SK-N-SH treated with all-trans-retinoic acid at 6 μM for 48 hours (cell line): Measurements from ENCODE around the gene SLC25A33.

ENCODE experiments used
- ATAC-seq: fragments of 200-7000 bp; cut with Tn5 transposase; 3 replicates; pipeline ENCODE4 v1.9.1; 2020; ENCODE audit warnings: mild to moderate bottlenecking, moderate library complexity
- ARNTL ChIP-seq: fragments of 450-650 bp; formaldehyde crosslinking; IDR thresholded peaks from 2 replicates; pipeline ENCODE4 v1.5.0; 2020; ENCODE audit warnings: low read depth, mild to moderate bottlenecking, moderate library complexity, borderline replicate concordance
- BACH2 ChIP-seq: fragments of 250-450 bp; sonication (Bioruptor Pico); IDR thresholded peaks from 2 replicates; pipeline ENCODE4 v1.9.0; 2021; ENCODE audit warnings: mild to moderate bottlenecking, borderline replicate concordance
- CSDC2 ChIP-seq: fragments of 250-450 bp; sonication (Bioruptor Pico); IDR thresholded peaks from 2 replicates; pipeline ENCODE4 v1.5.0; 2020; ENCODE audit warnings: mild to moderate bottlenecking, moderate library complexity
- CSRNP3 ChIP-seq: fragments of 250-450 bp; sonication (Bioruptor Pico); IDR thresholded peaks from 2 replicates; pipeline ENCODE4 v1.5.1; 2021; ENCODE audit warnings: mild to moderate bottlenecking, moderate library complexity
- ESRRG ChIP-seq: fragments of 250-450 bp; sonication (Bioruptor Pico); IDR thresholded peaks from 2 replicates; pipeline ENCODE4 v1.6.1; 2021; ENCODE audit warnings: mild to moderate bottlenecking
- GLIS3 ChIP-seq: fragments of 250-450 bp; sonication (Bioruptor Pico); IDR thresholded peaks from 2 replicates; pipeline ENCODE4 v1.5.0; 2020; ENCODE audit warnings: mild to moderate bottlenecking, moderate library complexity
- OSR1 ChIP-seq: fragments of 250-450 bp; sonication (Bioruptor Pico); IDR thresholded peaks from 2 replicates; pipeline ENCODE4 v1.8.0; 2022; ENCODE audit warnings: moderate library complexity, mild to moderate bottlenecking, inconsistent platforms
- PATZ1 ChIP-seq: fragments of 250-450 bp; sonication (Bioruptor Pico); IDR thresholded peaks from 2 replicates; pipeline ENCODE4 v1.8.0; 2020; ENCODE audit warnings: mild to moderate bottlenecking, moderate library complexity, borderline replicate concordance
- POU6F1 ChIP-seq: fragments of 250-450 bp; sonication (Bioruptor Pico); IDR thresholded peaks from 2 replicates; pipeline ENCODE4 v1.8.0; 2021; ENCODE audit warnings: low read depth, mild to moderate bottlenecking, moderate library complexity, borderline replicate concordance
- PPARA ChIP-seq: fragments of 250-450 bp; sonication (Bioruptor Pico); IDR thresholded peaks from 2 replicates; pipeline ENCODE4 v1.5.0; 2020; ENCODE audit warnings: mild to moderate bottlenecking, borderline replicate concordance
- RARB ChIP-seq: fragments of 250-450 bp; sonication (Bioruptor Pico); IDR thresholded peaks from 2 replicates; pipeline ENCODE4 v1.8.0; 2021; ENCODE audit warnings: mild to moderate bottlenecking, moderate library complexity
- SNAI2 ChIP-seq: fragments of 250-450 bp; sonication (Bioruptor Pico); IDR thresholded peaks from 2 replicates; pipeline ENCODE4 v1.5.0; 2020; ENCODE audit warnings: mild to moderate bottlenecking, moderate library complexity
- TCF4 ChIP-seq: fragments of 250-450 bp; sonication (Bioruptor Pico); IDR thresholded peaks from 2 replicates; pipeline ENCODE4 v1.8.0; 2021; ENCODE audit warnings: mild to moderate bottlenecking, moderate library complexity, borderline replicate concordance
- TOX ChIP-seq: fragments of 250-450 bp; sonication (Bioruptor Pico); IDR thresholded peaks from 2 replicates; pipeline ENCODE4 v1.8.0; 2021; ENCODE audit warnings: mild to moderate bottlenecking, moderate library complexity, borderline replicate concordance
- TSHZ2 ChIP-seq: fragments of 250-450 bp; sonication (Bioruptor Pico); IDR thresholded peaks from 2 replicates; pipeline ENCODE4 v1.5.0; 2020; ENCODE audit warnings: mild to moderate bottlenecking, moderate library complexity
- ZC3H10 ChIP-seq: fragments of 250-450 bp; sonication (Bioruptor Pico); IDR thresholded peaks from 2 replicates; pipeline ENCODE4 v1.5.1; 2021; ENCODE audit warnings: mild to moderate bottlenecking, moderate library complexity
- ZFP3 ChIP-seq: fragments of 250-450 bp; sonication (Bioruptor Pico); IDR thresholded peaks from 2 replicates; pipeline ENCODE4 v1.5.0; 2020; ENCODE audit warnings: mild to moderate bottlenecking, moderate library complexity
- ZFP30 ChIP-seq: fragments of 450-650 bp; formaldehyde crosslinking; IDR thresholded peaks from 2 replicates; pipeline ENCODE4 v1.5.0; 2022; ENCODE audit warnings: mild to moderate bottlenecking, moderate library complexity
- ZNF565 ChIP-seq: fragments of 450-650 bp; formaldehyde crosslinking; conservative IDR thresholded peaks from 2 replicates; pipeline ENCODE4 v1.5.0; 2020; ENCODE audit warnings: low read depth, mild to moderate bottlenecking, moderate library complexity
- ZNF70 ChIP-seq: fragments of 450-650 bp; formaldehyde crosslinking; IDR thresholded peaks from 2 replicates; pipeline ENCODE4 v1.5.0; 2020; ENCODE audit warnings: mild to moderate bottlenecking, moderate library complexity
- ZNF8 ChIP-seq: fragments of 450-650 bp; formaldehyde crosslinking; IDR thresholded peaks from 2 replicates; pipeline ENCODE4 v1.5.0; 2020; ENCODE audit warnings: mild to moderate bottlenecking, moderate library complexity

Gene SLC25A33

GRCh38 chr1:9631613-9632012 lies 92.3 kb downstream of the SLC25A33 start:
- no peak for TF ChIP-seq ZFP30 (CRISPR knock-in tag)
- no peak for TF ChIP-seq ARNTL (CRISPR knock-in tag)
- no peak for TF ChIP-seq OSR1
- TF ChIP-seq PATZ1: no peak
- TF ChIP-seq ESRRG (CRISPR knock-in tag): no peak
- no peak for TF ChIP-seq ZNF565 (CRISPR knock-in tag)
- no peak for TF ChIP-seq SNAI2 (CRISPR knock-in tag)
- TF ChIP-seq CSRNP3 (CRISPR knock-in tag): no peak
- TF ChIP-seq PPARA (CRISPR knock-in tag): no peak
- TF ChIP-seq RARB (CRISPR knock-in tag): no peak
- no peak for TF ChIP-seq TSHZ2
- TF ChIP-seq TOX (CRISPR knock-in tag): no peak
- TF ChIP-seq TCF4 (CRISPR knock-in tag): no peak
- ATAC-seq: no peak

GRCh38 chr1:9633493-9633892 lies 94.2 kb downstream of the SLC25A33 start:
- TF ChIP-seq RARB (CRISPR knock-in tag): no peak
- no peak for TF ChIP-seq ZFP30 (CRISPR knock-in tag)
- no peak for TF ChIP-seq ESRRG (CRISPR knock-in tag)
- TF ChIP-seq TCF4 (CRISPR knock-in tag): no peak
- TF ChIP-seq POU6F1 (CRISPR knock-in tag): no peak
- TF ChIP-seq ZNF565 (CRISPR knock-in tag): no peak
- no peak for TF ChIP-seq OSR1
- TF ChIP-seq GLIS3 (CRISPR knock-in tag): no peak
- no peak for TF ChIP-seq ZNF70 (CRISPR knock-in tag)
- no peak for TF ChIP-seq ZC3H10 (CRISPR knock-in tag)
- TF ChIP-seq TOX (CRISPR knock-in tag): no peak
- ATAC-seq: no peak

DNA sequence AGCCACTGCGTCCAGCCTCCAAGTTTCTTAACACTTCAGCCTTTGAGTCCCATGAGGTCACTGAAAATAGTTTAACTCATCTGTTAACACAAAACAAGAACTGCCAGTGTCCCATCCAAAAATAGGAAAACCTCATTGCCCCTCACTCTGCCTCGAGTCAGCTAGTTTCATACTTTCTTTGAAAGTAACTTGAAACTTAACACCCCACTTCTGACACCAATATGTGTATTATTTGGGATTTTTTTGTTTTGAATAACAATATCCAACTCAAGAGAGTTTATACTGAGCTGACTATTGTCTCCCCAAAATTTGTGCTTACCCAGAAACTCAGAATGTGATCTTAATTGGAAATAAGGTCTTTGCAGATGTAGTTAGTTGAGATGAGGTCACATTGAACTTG lies 95.3 kb downstream of the SLC25A33 start:
- TF ChIP-seq RARB (CRISPR knock-in tag) (no peak), ARNTL (CRISPR knock-in tag) (no peak), ZNF70 (CRISPR knock-in tag) (no peak), ZFP30 (CRISPR knock-in tag) (no peak), OSR1 (no peak), GLIS3 (CRISPR knock-in tag) (no peak), PATZ1 (no peak), ZC3H10 (CRISPR knock-in tag) (no peak), CSDC2 (CRISPR knock-in tag) (no peak), ZFP3 (CRISPR knock-in tag) (no peak), TOX (CRISPR knock-in tag) (no peak), ESRRG (CRISPR knock-in tag) (no peak), CSRNP3 (CRISPR knock-in tag) (no peak), TCF4 (CRISPR knock-in tag) (no peak), PPARA (CRISPR knock-in tag) (no peak), POU6F1 (CRISPR knock-in tag) (no peak), SNAI2 (CRISPR knock-in tag) (no peak), BACH2 (no peak), ZNF8 (CRISPR knock-in tag) (no peak), ZNF565 (CRISPR knock-in tag) (no peak)
- ATAC-seq: no peak
